Body of pancreas (tissue), 4 donors: ENCODE data around the gene STAU1. TPM values are rescaled to one million over a fixed set of nuclear protein-coding genes. Genes with fewer than 3 reads are reported as not detected.

Experiments used
- ATAC-seq: fragments of 150-250 bp; one replicate; pipeline ENCODE4 v1.9.1; 2016
- DNase-seq, 4 donors: peaks; one replicate each; pipeline ENCODE4 v3.0.0-alpha.2; 2019
- H3K27ac ChIP-seq, 4 donors: fragments of 200-600 bp; sonication (generic); 1 replicate in 3 of 4; 2 replicates in 1 of 4; pipeline versions ENCODE4 v1.5.1 to v1.6.1; 2016 to 2019; ENCODE audit warnings: mild to moderate bottlenecking in 1 of 4, mixed read lengths in 1 of 4, moderate library complexity in 1 of 4
- H3K27me3 ChIP-seq, 2 donors: fragments of 200-600 bp; sonication (generic); one replicate each; pipeline ENCODE4 v1.6.0; 2016; ENCODE audit warnings: mild to moderate bottlenecking in 1 of 2
- H3K36me3 ChIP-seq, 2 donors: fragments of 200-600 bp; sonication (generic); replicated peaks in 1 of 2; 2 replicates each; pipeline ENCODE4 v1.5.1; 2016; ENCODE audit warnings: low read depth in 2 of 2; ENCODE audit not compliant: insufficient read depth in 1 of 2
- H3K4me1 ChIP-seq: fragments of 200-600 bp; sonication (generic); one replicate; pipeline ENCODE4 v1.6.0; 2016
- H3K4me3 ChIP-seq, 2 donors: fragments of 200-600 bp; sonication (generic); 1 replicate in 1 of 2; 2 replicates in 1 of 2; pipeline ENCODE4 v1.5.1; 2016 to 2019
- H3K9me3 ChIP-seq, 3 donors: fragments of 200-600 bp; sonication (generic); 1 replicate in 2 of 3; 2 replicates in 1 of 3; pipeline ENCODE4 v1.5.1; 2016
- CTCF ChIP-seq, 7 experiments: fragments of 450-650 bp in 4 of 7; fragments of 200-600 bp in 3 of 7; sonication (generic) in 3 of 7; IDR thresholded peaks; one replicate each; pipeline ENCODE4 v1.5.1; 2016 to 2019; ENCODE audit warnings: antibody characterized with exemption in 7 of 7
- POLR2A ChIP-seq, 3 donors: fragments of 450-650 bp; IDR thresholded peaks; one replicate each; pipeline ENCODE4 v1.6.1; 2016; ENCODE audit warnings: antibody characterized with exemption in 3 of 3, mild to moderate bottlenecking in 2 of 3
- WGBS, 2 donors: methylation state at CpG; one replicate each; pipeline ENCODE4 v1.1.5; 2017; 5-methylcytosine and 5-hydroxymethylcytosine counted together
- intact Hi-C: fragments of 100-400 bp; cut with DNase I; formaldehyde crosslinking; loops from one replicate; pipeline ENCODE4 v1.15.1; 2023
- total RNA-seq, 2 donors: library from RNA; depleted of rRNA; stranded (reverse); fragments of >200 nt; gene quantifications; one replicate each; pipeline ENCODE4 v1.1.0, GENCODE V29; 2016

Gene STAU1
- total RNA-seq, 2 donors from 2014 or later, result 50.4 to 78.3 TPM

- H3K4me1 ChIP-seq, result peaks cover 46% of the 10 kb centered on the region
- H3K27ac ChIP-seq, result peak overlapping the region in 3 of 4 donors; percentile 11 to 42 (median 31)
- intact Hi-C loops, result no loop called here
- H3K9me3 ChIP-seq, result no peaks in the 10 kb centered on the region
- DNase-seq (peak in 1 of 4 donors; percentile 18), ATAC-seq (peak; percentile 30)
- WGBS, 2 donors, result 17 to 27% methylated on average over 5 of the region's 5 CpGs
- H3K36me3 ChIP-seq, result no peaks in the 10 kb centered on the region
- no peak for TF ChIP-seq POLR2A (IDR thresholded peaks at IDR 0.05)
- no peak for TF ChIP-seq CTCF (IDR thresholded peaks at IDR 0.05)
- no peak overlapping the region for H3K4me3 ChIP-seq
- H3K27me3 ChIP-seq, result no peaks in the 10 kb centered on the region
Measured at GRCh38 chr20:49167811-49168507, 20.2 kb downstream of the STAU1 start.

- Histone ChIP-seq H3K27me3 (no peaks in the 10 kb centered on the region), H3K4me3 (no peak overlapping the region), H3K4me1 (peaks cover 38% of the 10 kb centered on the region), H3K36me3 (no peaks in the 10 kb centered on the region), H3K27ac (peak overlapping the region in 2 of 4 donors; percentile 11 to 42), H3K9me3 (no peaks in the 10 kb centered on the region)
- intact Hi-C loops, result no loop called here
- DNase-seq (no peak), ATAC-seq (no peak)
- 73 to 84% methylated on average over 1 of the region's 1 CpG for whole genome bisulfite sequencing, 2 donors
- TF ChIP-seq POLR2A (IDR thresholded peaks at IDR 0.05) (no peak), CTCF (IDR thresholded peaks at IDR 0.05) (no peak)
Measured at GRCh38 chr20:49166534-49167449, 21.3 kb downstream of the STAU1 start.

- H3K36me3 ChIP-seq, result no peaks in the 10 kb centered on the region
- no peak for ATAC-seq
- H3K27ac ChIP-seq, result no peak overlapping the region
- H3K27me3 ChIP-seq, result no peaks in the 10 kb centered on the region
- 80 to 83% methylated on average over 5 of the region's 5 CpGs for WGBS, 2 donors
- peaks cover 36% of the 10 kb centered on the region for H3K4me1 ChIP-seq
- TF ChIP-seq CTCF (IDR thresholded peaks at IDR 0.05) (no peak), POLR2A (IDR thresholded peaks at IDR 0.05) (no peak)
- no peak overlapping the region for H3K4me3 ChIP-seq
- H3K9me3 ChIP-seq, result no peaks in the 10 kb centered on the region
- intact Hi-C loops, result no loop called here
- no peak for DNase-seq
Measured at GRCh38 chr20:49165611-49166010, 22.5 kb downstream of the STAU1 start.

- no peak for ATAC-seq
Measured at GRCh38 chr20:49163696-49164095, 24.4 kb downstream of the STAU1 start.

More at GRCh38 chr20:49163696-49164095, 24.4 kb downstream of the STAU1 start:
- H3K27me3 ChIP-seq, result no peaks in the 10 kb centered on the region
- H3K36me3 ChIP-seq, result no peaks in the 10 kb centered on the region
- no peak for TF ChIP-seq POLR2A (IDR thresholded peaks at IDR 0.05)
- TF ChIP-seq CTCF (IDR thresholded peaks at IDR 0.05), result no peak
- 95 to 98% methylated on average over 5 of the region's 5 CpGs for WGBS, 2 donors
- H3K27ac ChIP-seq, result no peak overlapping the region
- no peak for DNase-seq
- H3K4me1 ChIP-seq, result peaks cover 30% of the 10 kb centered on the region
- no peak overlapping the region for H3K4me3 ChIP-seq
- intact Hi-C loops, result no loop called here
- H3K9me3 ChIP-seq, result no peaks in the 10 kb centered on the region
